ENCODE results near the gene SNRPD3. TPM values are rescaled to one million over a fixed set of nuclear protein-coding genes. Genes with fewer than 3 reads are reported as not detected.

SNRPD3 gene
- total RNA-seq, 1 donor from 2014 or later: 84.9 TPM

- no peak overlapping the region for H3K4me3 Mint-ChIP-seq (ENCODE audit: unreplicated experiment)
- H3K36me3 Mint-ChIP-seq (ENCODE audit: unreplicated experiment): no peaks in the 10 kb centered on the region
- TF ChIP-seq CTCF (IDR thresholded peaks at IDR 0.05): no peak
- H3K9me3 Mint-ChIP-seq (ENCODE audit: unreplicated experiment): no peaks in the 10 kb centered on the region
- DNase-seq (ENCODE audit: extremely low spot score, unreplicated experiment): no peak
- peaks cover 9% of the 10 kb centered on the region for H3K4me1 Mint-ChIP-seq (ENCODE audit: unreplicated experiment)
- H3K27ac Mint-ChIP-seq (ENCODE audit: unreplicated experiment): no peak overlapping the region
- H3K27me3 Mint-ChIP-seq (ENCODE audit: unreplicated experiment): no peaks in the 10 kb centered on the region
These were observed 30.2 kb downstream of the SNRPD3 start for GRCh38 chr22:24585927-24586546.

GRCh38 chr22:24587251-24587650 lies 31.5 kb downstream of the SNRPD3 start:
- peaks cover 12% of the 10 kb centered on the region for H3K4me1 Mint-ChIP-seq (ENCODE audit: unreplicated experiment)
- no peak for TF ChIP-seq CTCF (IDR thresholded peaks at IDR 0.05)
- DNase-seq (ENCODE audit: extremely low spot score, unreplicated experiment): no peak

GRCh38 chr22:24587948-24588347 lies 32.1 kb downstream of the SNRPD3 start:
- H3K36me3 Mint-ChIP-seq (ENCODE audit: unreplicated experiment): no peaks in the 10 kb centered on the region
- DNase-seq (ENCODE audit: extremely low spot score, unreplicated experiment): no peak
- TF ChIP-seq CTCF (IDR thresholded peaks at IDR 0.05): no peak

More at GRCh38 chr22:24587251-24587650, 31.5 kb downstream of the SNRPD3 start:
- no peaks in the 10 kb centered on the region for H3K36me3 Mint-ChIP-seq (ENCODE audit: unreplicated experiment)
- no peak overlapping the region for H3K27ac Mint-ChIP-seq (ENCODE audit: unreplicated experiment)
- no peak overlapping the region for H3K4me3 Mint-ChIP-seq (ENCODE audit: unreplicated experiment)
- no peaks in the 10 kb centered on the region for H3K27me3 Mint-ChIP-seq (ENCODE audit: unreplicated experiment)
- no peaks in the 10 kb centered on the region for H3K9me3 Mint-ChIP-seq (ENCODE audit: unreplicated experiment)

DNA sequence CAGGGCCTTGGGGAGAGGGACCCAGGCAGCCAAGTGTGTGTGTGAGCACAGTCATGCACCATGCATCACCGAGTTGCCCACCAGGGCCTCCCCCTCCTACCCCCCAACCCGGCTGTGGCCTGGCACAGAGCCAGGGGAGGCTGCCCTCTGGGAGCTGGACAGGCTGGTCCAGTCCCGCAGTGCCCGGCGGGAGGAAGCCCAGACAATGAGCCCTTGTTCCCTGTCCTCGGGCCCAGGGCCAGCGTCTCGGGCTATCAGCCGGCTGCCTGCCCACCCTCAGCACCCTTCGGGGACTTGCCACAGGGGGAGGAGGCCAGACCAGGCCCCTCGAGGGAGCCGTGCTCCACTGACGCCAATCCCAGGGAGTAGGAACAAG lies 32.6 kb downstream of the SNRPD3 start:
- H3K27me3 Mint-ChIP-seq (ENCODE audit: unreplicated experiment): no peaks in the 10 kb centered on the region
- H3K27ac Mint-ChIP-seq (ENCODE audit: unreplicated experiment): no peak overlapping the region
- H3K4me1 Mint-ChIP-seq (ENCODE audit: unreplicated experiment): peaks cover 15% of the 10 kb centered on the region
- no peaks in the 10 kb centered on the region for H3K9me3 Mint-ChIP-seq (ENCODE audit: unreplicated experiment)
- no peak for DNase-seq (ENCODE audit: extremely low spot score, unreplicated experiment)
- H3K36me3 Mint-ChIP-seq (ENCODE audit: unreplicated experiment): no peaks in the 10 kb centered on the region
- TF ChIP-seq CTCF (IDR thresholded peaks at IDR 0.05): no peak
- H3K4me3 Mint-ChIP-seq (ENCODE audit: unreplicated experiment): no peak overlapping the region

More at GRCh38 chr22:24587948-24588347, 32.1 kb downstream of the SNRPD3 start:
- Mint-ChIP-seq H3K9me3 (ENCODE audit: unreplicated experiment) (no peaks in the 10 kb centered on the region), H3K27me3 (ENCODE audit: unreplicated experiment) (no peaks in the 10 kb centered on the region), H3K27ac (ENCODE audit: unreplicated experiment) (no peak overlapping the region), H3K4me3 (ENCODE audit: unreplicated experiment) (no peak overlapping the region), H3K4me1 (ENCODE audit: unreplicated experiment) (peaks cover 15% of the 10 kb centered on the region)

DNA sequence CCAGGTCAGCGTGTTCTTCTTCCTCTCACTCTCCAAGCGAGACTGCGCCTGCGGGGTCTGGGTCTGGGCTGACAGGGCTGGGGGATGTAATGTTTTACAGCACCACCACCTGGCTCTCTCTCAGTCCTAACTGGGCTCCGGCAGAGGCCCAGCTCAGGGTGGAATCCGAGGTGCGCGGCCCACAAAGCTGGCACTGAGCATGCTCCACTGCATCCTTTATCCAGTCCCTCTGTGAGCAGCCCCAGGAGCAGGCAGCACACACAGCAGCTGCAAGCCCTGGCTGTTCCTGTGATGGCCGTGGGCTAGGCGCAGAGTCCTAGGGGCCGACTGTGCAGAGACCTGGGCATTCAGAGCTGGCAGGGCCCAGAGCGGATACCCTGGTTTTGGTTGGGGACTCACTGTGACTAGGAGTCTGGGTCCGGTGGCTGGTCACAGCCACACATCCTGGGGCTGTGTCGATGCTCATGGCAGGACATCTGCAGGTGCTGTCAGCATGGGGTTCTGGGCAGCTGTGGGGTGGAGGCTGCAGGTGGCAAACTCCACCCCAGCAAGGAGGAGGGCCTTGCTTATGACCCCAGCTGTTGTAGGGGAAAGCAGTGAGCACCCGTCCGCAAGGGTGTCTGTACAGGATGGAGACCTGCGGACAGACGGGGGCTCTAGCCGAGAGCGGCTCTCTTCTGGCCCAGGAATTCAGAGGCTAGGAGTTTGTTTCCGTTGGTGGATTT lies 33.1 kb downstream of the SNRPD3 start:
- no peaks in the 10 kb centered on the region for H3K36me3 Mint-ChIP-seq (ENCODE audit: unreplicated experiment)
- peaks cover 10% of the 10 kb centered on the region for H3K4me1 Mint-ChIP-seq (ENCODE audit: unreplicated experiment)
- no peak for DNase-seq (ENCODE audit: extremely low spot score, unreplicated experiment)
- TF ChIP-seq CTCF (IDR thresholded peaks at IDR 0.05): no peak
- no peak overlapping the region for H3K4me3 Mint-ChIP-seq (ENCODE audit: unreplicated experiment)
- no peak overlapping the region for H3K27ac Mint-ChIP-seq (ENCODE audit: unreplicated experiment)
- no peaks in the 10 kb centered on the region for H3K27me3 Mint-ChIP-seq (ENCODE audit: unreplicated experiment)
- H3K9me3 Mint-ChIP-seq (ENCODE audit: unreplicated experiment): no peaks in the 10 kb centered on the region
